ENCODE measurements around the gene MRE11. TPM values are rescaled to one million over a fixed set of nuclear protein-coding genes. Genes with fewer than 3 reads are reported as not detected.

The MRE11 gene
- total RNA-seq, 2 experiments from 2014 or later: 42.6 to 62.1 TPM

- intact Hi-C loops (cut with micrococcal nuclease; ENCODE audit: unreplicated experiment): no loop called here
- DNase-seq (ENCODE audit: low spot score): no peak
- H4K20me1 ChIP-seq (ENCODE audit: insufficient read depth, low read length): no peaks in the 10 kb centered on the region
- no peaks in the 10 kb centered on the region for H3K4me1 ChIP-seq (ENCODE audit: insufficient read depth, low read length, poor library complexity, severe bottlenecking)
- no peak overlapping the region for H3K4me2 ChIP-seq (ENCODE audit: low read length)
- H3K36me3 ChIP-seq (ENCODE audit: insufficient read depth, low read length): peaks cover 53% of the 10 kb centered on the region
- POLR2A ChIA-PET: interaction anchor here (0.6 kb wide), 1 partner anchor 1191 kb away, joined by 4 read pairs; no protein-coding TSS in a partner anchor
- no peaks in the 10 kb centered on the region for H3K9me2 ChIP-seq (ENCODE audit: insufficient read depth, low read length)
- BruUV-seq (replicated peaks): no TSS peak
- CTCF ChIA-PET (ENCODE audit: unreplicated experiment): no interaction called here
- H2AFZ ChIP-seq (ENCODE audit: low read length): no peak overlapping the region
- no peaks in the 10 kb centered on the region for H3K79me2 ChIP-seq (ENCODE audit: insufficient read depth, low read depth, low read length)
- TF ChIP-seq EZH2phosphoT487 (IDR thresholded peaks at IDR 0.05; ENCODE audit: borderline replicate concordance, low read depth, low read length): no peak
- TF ChIP-seq, protein P1, sequence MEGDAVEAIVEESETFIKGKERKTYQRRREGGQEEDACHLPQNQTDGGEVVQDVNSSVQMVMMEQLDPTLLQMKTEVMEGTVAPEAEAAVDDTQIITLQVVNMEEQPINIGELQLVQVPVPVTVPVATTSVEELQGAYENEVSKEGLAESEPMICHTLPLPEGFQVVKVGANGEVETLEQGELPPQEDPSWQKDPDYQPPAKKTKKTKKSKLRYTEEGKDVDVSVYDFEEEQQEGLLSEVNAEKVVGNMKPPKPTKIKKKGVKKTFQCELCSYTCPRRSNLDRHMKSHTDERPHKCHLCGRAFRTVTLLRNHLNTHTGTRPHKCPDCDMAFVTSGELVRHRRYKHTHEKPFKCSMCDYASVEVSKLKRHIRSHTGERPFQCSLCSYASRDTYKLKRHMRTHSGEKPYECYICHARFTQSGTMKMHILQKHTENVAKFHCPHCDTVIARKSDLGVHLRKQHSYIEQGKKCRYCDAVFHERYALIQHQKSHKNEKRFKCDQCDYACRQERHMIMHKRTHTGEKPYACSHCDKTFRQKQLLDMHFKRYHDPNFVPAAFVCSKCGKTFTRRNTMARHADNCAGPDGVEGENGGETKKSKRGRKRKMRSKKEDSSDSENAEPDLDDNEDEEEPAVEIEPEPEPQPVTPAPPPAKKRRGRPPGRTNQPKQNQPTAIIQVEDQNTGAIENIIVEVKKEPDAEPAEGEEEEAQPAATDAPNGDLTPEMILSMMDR (conservative IDR thresholded peaks at IDR 0.05; ENCODE audit: low read length): no peak
- H3K9me3 ChIP-seq (ENCODE audit: low read length): no peaks in the 10 kb centered on the region
- H3K4me3 ChIP-seq (ENCODE audit: low read depth, low read length, poor library complexity, severe bottlenecking): no peak overlapping the region
- no peak overlapping the region for H3K27ac ChIP-seq (ENCODE audit: low read depth, low read length, poor library complexity, severe bottlenecking)
These were observed 75.4 kb downstream of the MRE11 start for GRCh38 chr11:94418123-94418765.

- Histone ChIP-seq H4K20me1 (ENCODE audit: insufficient read depth, low read length) (no peaks in the 10 kb centered on the region), H2AFZ (ENCODE audit: low read length) (no peak overlapping the region), H3K4me3 (ENCODE audit: low read depth, low read length, poor library complexity, severe bottlenecking) (no peak overlapping the region), H3K4me1 (ENCODE audit: insufficient read depth, low read length, poor library complexity, severe bottlenecking) (no peaks in the 10 kb centered on the region), H3K9me3 (ENCODE audit: low read length) (no peaks in the 10 kb centered on the region), H3K79me2 (ENCODE audit: insufficient read depth, low read depth, low read length) (no peaks in the 10 kb centered on the region), H3K27ac (ENCODE audit: low read depth, low read length, poor library complexity, severe bottlenecking) (no peak overlapping the region), H3K9me2 (ENCODE audit: insufficient read depth, low read length) (no peaks in the 10 kb centered on the region), H3K4me2 (ENCODE audit: low read length) (no peak overlapping the region), H3K36me3 (ENCODE audit: insufficient read depth, low read length) (peaks cover 47% of the 10 kb centered on the region)
- intact Hi-C loops (cut with micrococcal nuclease; ENCODE audit: unreplicated experiment): no loop called here
- ChIA-PET CTCF (ENCODE audit: unreplicated experiment) (no interaction called here), POLR2A (interaction anchor here (0.5 to 0.7 kb wide), 2 partner anchors 10 to 663 kb away, joined by 3 to 4 read pairs; no protein-coding TSS in a partner anchor)
- no peak for TF ChIP-seq EZH2phosphoT487 (IDR thresholded peaks at IDR 0.05; ENCODE audit: borderline replicate concordance, low read depth, low read length)
- TF ChIP-seq, protein P1 (conservative IDR thresholded peaks at IDR 0.05; ENCODE audit: low read length): peak; percentile 72
- peak; percentile 19 for DNase-seq (ENCODE audit: low spot score)
- no TSS peak for BruUV-seq (replicated peaks)
These were observed 76.2 kb downstream of the MRE11 start for GRCh38 chr11:94417386-94417987.

Measured in OCI-LY7 (cell line).